Measurements from ENCODE around the gene IRAK2. TPM values are rescaled to one million over a fixed set of nuclear protein-coding genes. Genes with fewer than 3 reads are reported as not detected.

IRAK2 gene
- total RNA-seq, 1 experiment from 2014 or later: 0.61 TPM

DNA sequence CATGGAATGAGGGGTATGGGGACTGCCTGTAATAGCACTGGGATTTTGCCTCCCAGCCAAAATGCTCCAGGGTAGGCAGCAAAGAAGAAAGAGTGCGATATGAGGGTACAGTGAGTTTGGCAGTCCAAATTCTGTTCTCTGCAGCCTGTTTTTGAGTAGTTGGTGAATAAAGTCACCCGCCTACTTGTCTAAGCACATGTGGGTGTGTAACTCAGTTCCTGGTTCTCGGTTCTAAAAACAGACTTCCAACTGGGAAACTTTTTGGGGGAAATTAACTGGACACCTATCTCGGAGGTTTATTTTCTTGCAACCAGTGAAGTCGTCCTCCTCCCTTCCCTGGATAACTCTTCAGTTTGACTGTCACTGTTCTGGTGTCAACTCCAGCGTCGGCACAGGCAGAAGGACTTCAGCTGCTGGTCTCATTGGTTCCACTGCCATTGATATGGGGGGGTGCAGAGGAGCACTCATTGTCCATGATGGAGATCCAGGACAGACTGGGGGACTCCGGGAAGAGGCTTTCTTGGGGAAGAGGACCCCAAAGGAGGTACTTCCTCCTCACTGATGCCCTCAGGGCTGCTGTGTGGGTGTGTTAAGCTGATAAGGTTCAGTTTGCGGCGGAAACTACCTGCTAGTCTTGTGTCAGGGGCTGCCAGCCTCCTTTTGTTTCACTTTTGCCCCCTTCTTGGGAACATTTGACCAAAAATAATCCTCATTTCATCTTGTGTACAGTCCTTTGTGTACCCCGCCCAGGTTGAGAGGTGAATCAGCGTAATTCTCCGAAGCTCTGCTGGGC lies 114.9 kb downstream of the IRAK2 start:
- H4K91ac ChIP-seq (ENCODE audit: insufficient read length, low read depth, low read length): no peak overlapping the region
- H3K79me1 ChIP-seq (ENCODE audit: insufficient read depth, low read depth, low read length, poor library complexity, severe bottlenecking): peaks cover 4% of the 10 kb centered on the region
- H2AFZ ChIP-seq (ENCODE audit: low read length): no peak overlapping the region
- no peaks in the 10 kb centered on the region for H3K27me3 Mint-ChIP-seq (ENCODE audit: low read depth)
- H2BK120ac ChIP-seq (ENCODE audit: low read depth, low read length, poor library complexity, severe bottlenecking): no peak overlapping the region
- TF ChIP-seq CTCF (conservative IDR thresholded peaks at IDR 0.05): no peak
- no peak overlapping the region for H3K23ac ChIP-seq (ENCODE audit: insufficient read length, low read depth, low read length)
- H3K14ac ChIP-seq (ENCODE audit: insufficient read depth, low read length): no peak overlapping the region
- DNase-seq: no peak
- no peak overlapping the region for H2BK20ac ChIP-seq (ENCODE audit: low read depth, low read length, poor library complexity, severe bottlenecking)
- no peaks in the 10 kb centered on the region for H3K9me3 Mint-ChIP-seq
- H3K4me3 Mint-ChIP-seq: no peak overlapping the region
- H3K9ac ChIP-seq (ENCODE audit: extremely low read depth, insufficient read length, low read length): no peak overlapping the region
- no peak overlapping the region for H3T11ph ChIP-seq (ENCODE audit: low read length)
- no peaks in the 10 kb centered on the region for H3K4me1 Mint-ChIP-seq
- no peak overlapping the region for H4K5ac ChIP-seq (ENCODE audit: insufficient read length, low read depth, low read length)
- no peak overlapping the region for H3K27ac ChIP-seq (ENCODE audit: insufficient read length, low read depth, low read length)
- H3K27ac Mint-ChIP-seq: no peak overlapping the region
- H4K20me1 ChIP-seq (ENCODE audit: control insufficient read depth, insufficient read depth, insufficient read length): no peaks in the 10 kb centered on the region
- H3K23me2 ChIP-seq (ENCODE audit: insufficient read length, low read depth, low read length, poor library complexity, severe bottlenecking): no peaks in the 10 kb centered on the region
- no peaks in the 10 kb centered on the region for H3K27me3 ChIP-seq (ENCODE audit: insufficient read depth, low read length)
- no peak overlapping the region for H4K8ac ChIP-seq (replicated peaks; ENCODE audit: insufficient read length, low read depth, low read length)
- no peaks in the 10 kb centered on the region for H3K4me1 ChIP-seq (ENCODE audit: insufficient read depth, low read length)
- peaks cover 2% of the 10 kb centered on the region; the same call in 1 of the 2 replicates for H3K79me2 ChIP-seq (ENCODE audit: insufficient read depth, low read length)
- no peak overlapping the region for H3K4ac ChIP-seq (ENCODE audit: low read depth, low read length)
- no peak overlapping the region for H2AK5ac ChIP-seq (ENCODE audit: insufficient read length, low read length)
- H2BK15ac ChIP-seq (ENCODE audit: low read depth, low read length): no peak overlapping the region
- H3K9me3 ChIP-seq (ENCODE audit: control insufficient read depth, low read depth, low read length): no peaks in the 10 kb centered on the region
- H3K18ac ChIP-seq (ENCODE audit: insufficient read length, low read depth, low read length): no peak overlapping the region
- H2BK5ac ChIP-seq (ENCODE audit: insufficient read length, low read length): no peak overlapping the region
- peaks cover 12 to 56% (median 42%) of the 10 kb centered on the region in 3 experiments; a peak in 6 of 7 replicates for H3K36me3 Mint-ChIP-seq (ENCODE audit: insufficient read depth in 1 of 3, low read depth in 3 of 3)
- no peak overlapping the region for H3K4me2 ChIP-seq (ENCODE audit: insufficient read depth, insufficient read length, low read length)
- no peak overlapping the region for H3K56ac ChIP-seq (ENCODE audit: insufficient read length, low read depth, low read length)
- H2BK12ac ChIP-seq (ENCODE audit: insufficient read length, low read depth, low read length): no peak overlapping the region
- no CpG with 5 or more reads among the region's 13 CpGs for WGBS (ENCODE audit: extremely low coverage, insufficient read length, low lambda C conversion rate)

Data from H9 (cell line).